ENCODE results near the gene C12orf76.

- TF ChIP-seq CTCF (conservative IDR thresholded peaks at IDR 0.05; ENCODE audit: low read depth, low read length) (no peak), POLR2A (IDR thresholded peaks at IDR 0.05; ENCODE audit: low read depth, low read length) (no peak), RAD21 (IDR thresholded peaks at IDR 0.05; ENCODE audit: low read length) (no peak), SMC3 (IDR thresholded peaks at IDR 0.05; ENCODE audit: low read depth, low read length) (no peak), USF2 (IDR thresholded peaks at IDR 0.05; ENCODE audit: low read depth, low read length) (no peak), MXI1 (IDR thresholded peaks at IDR 0.05; ENCODE audit: borderline replicate concordance, low read depth, low read length) (no peak), ELK1 (IDR thresholded peaks at IDR 0.05; ENCODE audit: borderline replicate concordance, low read depth, low read length) (no peak), CEBPB (IDR thresholded peaks at IDR 0.05; ENCODE audit: low read depth, low read length) (no peak), BHLHE40 (IDR thresholded peaks at IDR 0.05; ENCODE audit: low read depth, low read length) (no peak), MAZ (IDR thresholded peaks at IDR 0.05; ENCODE audit: borderline replicate concordance, low read depth, low read length) (no peak), FOS (IDR thresholded peaks at IDR 0.05; ENCODE audit: low read depth, low read length) (no peak), RCOR1 (IDR thresholded peaks at IDR 0.05; ENCODE audit: insufficient replicate concordance, low read length) (no peak), RFX5 (IDR thresholded peaks at IDR 0.05; ENCODE audit: low read depth, low read length) (no peak), CHD1 (IDR thresholded peaks at IDR 0.05; ENCODE audit: low read depth, low read length) (no peak)
Measured at GRCh38 chr12:109994401-109995175, 53.7 kb downstream of the C12orf76 start.
